Prostate gland (tissue), 2 donors: ENCODE results near the gene MIB2. TPM values are rescaled to one million over a fixed set of nuclear protein-coding genes. Genes with fewer than 3 reads are reported as not detected.

ENCODE experiments used
- DNase-seq: peaks from one replicate; pipeline ENCODE4 v3.0.0-alpha.2; 2019; ENCODE audit warnings: low spot score
- H3K27ac ChIP-seq, 2 donors: fragments of 200-600 bp; sonication (generic); 2 replicates each; pipeline ENCODE4 v1.5.1; 2017 to 2019
- H3K27me3 ChIP-seq: fragments of 200-600 bp; sonication (generic); replicated peaks from 2 replicates; pipeline ENCODE4 v1.5.1; 2019; ENCODE audit not compliant: insufficient read depth
- H3K36me3 ChIP-seq, 2 donors: fragments of 200-600 bp; sonication (generic); 1 replicate in 1 of 2; 2 replicates in 1 of 2; pipeline versions ENCODE4 v1.5.1 to v1.8.1; 2017 to 2019
- H3K4me1 ChIP-seq: fragments of 200-600 bp; sonication (generic); replicated peaks from 2 replicates; pipeline ENCODE4 v1.5.1; 2019
- H3K4me3 ChIP-seq, 2 donors: fragments of 200-600 bp; sonication (generic); 2 replicates each; pipeline ENCODE4 v1.5.1; 2017 to 2019
- H3K9me3 ChIP-seq: fragments of 200-600 bp; sonication (generic); 2 replicates; pipeline ENCODE4 v1.5.1; 2017
- POLR2A ChIP-seq: fragments of 450-650 bp; IDR thresholded peaks from one replicate; pipeline ENCODE4 v1.6.1; 2016; ENCODE audit warnings: antibody characterized with exemption, mild to moderate bottlenecking
- POLR2AphosphoS5 ChIP-seq: sonication (generic); formaldehyde crosslinking; IDR thresholded peaks from one replicate; pipeline ENCODE4 v1.6.1; 2017; ENCODE audit warnings: antibody characterized with exemption
- WGBS: methylation state at CpG from one replicate; pipeline ENCODE4 v1.1.5; 2018; 5-methylcytosine and 5-hydroxymethylcytosine counted together
- intact Hi-C: fragments of 100-400 bp; cut with DNase I; formaldehyde crosslinking; loops from one replicate; pipeline ENCODE4 v1.14.2; 2022
- total RNA-seq, 2 donors: library from RNA; depleted of rRNA; stranded (reverse); fragments of >200 nt; gene quantifications; one replicate each; pipeline ENCODE4 v1.1.0, GENCODE V29; 2016
- TF ChIP-seq, protein P1 (sequence below), 4 experiments: fragments of 200-600 bp in 2 of 4; fragments of 450-650 bp in 2 of 4; sonication (generic) in 2 of 4; IDR thresholded peaks; 1 replicate in 3 of 4; 2 replicates in 1 of 4; pipeline ENCODE4 v1.5.1; 2016 to 2019; ENCODE audit warnings: antibody characterized with exemption in 4 of 4, mild to moderate bottlenecking in 2 of 4, moderate library complexity in 2 of 4

MIB2 gene
- total RNA-seq, 2 donors from 2014 or later, result 60.6 to 152 TPM

GRCh38 chr1:1618396-1619068 lies 3.2 kb downstream of the MIB2 start:
- WGBS, result 95% methylated on average over 9 of the region's 9 CpGs
- Histone ChIP-seq H3K4me1 (peaks cover 23% of the 10 kb centered on the region), H3K27me3 (no peaks in the 10 kb centered on the region), H3K9me3 (no peaks in the 10 kb centered on the region), H3K27ac (no peak overlapping the region), H3K36me3 (no peaks in the 10 kb centered on the region), H3K4me3 (no peak overlapping the region)
- intact Hi-C loops, result no loop called here
- TF ChIP-seq, protein P1, sequence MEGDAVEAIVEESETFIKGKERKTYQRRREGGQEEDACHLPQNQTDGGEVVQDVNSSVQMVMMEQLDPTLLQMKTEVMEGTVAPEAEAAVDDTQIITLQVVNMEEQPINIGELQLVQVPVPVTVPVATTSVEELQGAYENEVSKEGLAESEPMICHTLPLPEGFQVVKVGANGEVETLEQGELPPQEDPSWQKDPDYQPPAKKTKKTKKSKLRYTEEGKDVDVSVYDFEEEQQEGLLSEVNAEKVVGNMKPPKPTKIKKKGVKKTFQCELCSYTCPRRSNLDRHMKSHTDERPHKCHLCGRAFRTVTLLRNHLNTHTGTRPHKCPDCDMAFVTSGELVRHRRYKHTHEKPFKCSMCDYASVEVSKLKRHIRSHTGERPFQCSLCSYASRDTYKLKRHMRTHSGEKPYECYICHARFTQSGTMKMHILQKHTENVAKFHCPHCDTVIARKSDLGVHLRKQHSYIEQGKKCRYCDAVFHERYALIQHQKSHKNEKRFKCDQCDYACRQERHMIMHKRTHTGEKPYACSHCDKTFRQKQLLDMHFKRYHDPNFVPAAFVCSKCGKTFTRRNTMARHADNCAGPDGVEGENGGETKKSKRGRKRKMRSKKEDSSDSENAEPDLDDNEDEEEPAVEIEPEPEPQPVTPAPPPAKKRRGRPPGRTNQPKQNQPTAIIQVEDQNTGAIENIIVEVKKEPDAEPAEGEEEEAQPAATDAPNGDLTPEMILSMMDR (IDR thresholded peaks at IDR 0.05), result no peak
- TF ChIP-seq POLR2A, result no peak
- DNase-seq, result no peak

- H3K27me3 ChIP-seq, result no peaks in the 10 kb centered on the region
- no peak overlapping the region for H3K4me3 ChIP-seq
- WGBS, result 72% methylated on average over 12 of the region's 14 CpGs
- H3K27ac ChIP-seq, result no peak overlapping the region
- TF ChIP-seq POLR2AphosphoS5, result no peak
- TF ChIP-seq, protein P1 (IDR thresholded peaks at IDR 0.05), result no peak
- no peak for DNase-seq
- H3K36me3 ChIP-seq, result no peaks in the 10 kb centered on the region
- peaks cover 12% of the 10 kb centered on the region for H3K4me1 ChIP-seq
- intact Hi-C loops, result loop anchor here (10.0 kb wide), 1 partner anchor 55 kb away; no protein-coding TSS in a partner anchor
- no peaks in the 10 kb centered on the region for H3K9me3 ChIP-seq
Measured at GRCh38 chr1:1619917-1620361, 4.6 kb downstream of the MIB2 start.

DNA sequence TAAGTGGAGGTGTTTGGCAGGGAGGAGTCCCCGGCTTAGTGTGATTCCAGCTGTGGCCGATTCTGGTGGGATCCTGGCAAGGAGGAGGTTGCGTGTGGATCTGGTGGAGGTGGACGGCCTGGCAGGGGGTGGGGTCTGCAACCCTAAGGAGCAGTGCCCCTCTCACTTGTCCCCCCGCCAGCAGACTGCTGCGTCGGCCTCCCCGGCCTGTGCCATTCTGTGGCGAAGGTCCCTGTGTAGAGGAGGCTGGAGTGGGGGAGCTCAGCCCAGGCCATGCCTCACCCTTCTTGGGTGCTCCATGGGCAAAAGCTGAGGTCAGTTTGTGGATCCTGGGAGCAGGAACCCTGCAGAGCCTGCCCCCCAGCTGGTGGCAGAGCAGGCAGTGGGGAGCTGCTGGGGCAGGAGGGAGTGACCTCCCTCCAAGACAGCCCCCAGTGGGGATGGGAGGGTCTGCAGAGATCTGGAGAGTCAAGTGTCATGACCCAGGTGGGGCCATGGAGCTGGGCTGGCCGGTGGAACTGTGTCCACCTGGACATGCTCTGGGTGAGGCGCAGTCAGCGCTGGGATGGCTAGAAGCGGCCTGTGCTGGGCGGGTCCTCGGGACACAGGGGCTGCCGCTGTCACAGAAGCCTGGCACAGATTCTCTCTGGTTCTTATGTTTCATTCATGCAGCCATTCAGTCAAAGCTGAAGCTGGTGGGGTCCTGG lies 5.3 kb downstream of the MIB2 start:
- Histone ChIP-seq H3K4me1 (peaks cover 12% of the 10 kb centered on the region), H3K27ac (no peak overlapping the region), H3K9me3 (no peaks in the 10 kb centered on the region), H3K27me3 (no peaks in the 10 kb centered on the region), H3K4me3 (no peak overlapping the region), H3K36me3 (no peaks in the 10 kb centered on the region)
- WGBS, result 91% methylated on average over 16 of the region's 16 CpGs
- intact Hi-C loops, result loop anchor here (10.0 kb wide), 1 partner anchor 54 kb away; no protein-coding TSS in a partner anchor
- no peak for DNase-seq
- TF ChIP-seq, protein P1 (IDR thresholded peaks at IDR 0.05), result no peak
- TF ChIP-seq POLR2A (no peak), POLR2AphosphoS5 (no peak)

GRCh38 chr1:1621173-1622009 lies 6.1 kb downstream of the MIB2 start:
- peaks cover 11% of the 10 kb centered on the region for H3K4me1 ChIP-seq
- TF ChIP-seq POLR2A (no peak), POLR2AphosphoS5 (no peak)
- TF ChIP-seq, protein P1 (IDR thresholded peaks at IDR 0.05), result no peak
- H3K9me3 ChIP-seq, result no peaks in the 10 kb centered on the region
- no peaks in the 10 kb centered on the region for H3K27me3 ChIP-seq
- no peak for DNase-seq
- H3K4me3 ChIP-seq, result no peak overlapping the region
- no peaks in the 10 kb centered on the region for H3K36me3 ChIP-seq
- intact Hi-C loops, result loop anchor here (10.0 kb wide), 1 partner anchor 53 kb away; no protein-coding TSS in a partner anchor
- H3K27ac ChIP-seq, result no peak overlapping the region
- WGBS, result 89% methylated on average over 16 of the region's 31 CpGs
